ENCODE results near the gene AKT2. TPM values are rescaled to one million over a fixed set of nuclear protein-coding genes. Genes with fewer than 3 reads are reported as not detected.

The AKT2 gene
- total RNA-seq, 1 experiment from 2014 or later = 150 TPM

DNA sequence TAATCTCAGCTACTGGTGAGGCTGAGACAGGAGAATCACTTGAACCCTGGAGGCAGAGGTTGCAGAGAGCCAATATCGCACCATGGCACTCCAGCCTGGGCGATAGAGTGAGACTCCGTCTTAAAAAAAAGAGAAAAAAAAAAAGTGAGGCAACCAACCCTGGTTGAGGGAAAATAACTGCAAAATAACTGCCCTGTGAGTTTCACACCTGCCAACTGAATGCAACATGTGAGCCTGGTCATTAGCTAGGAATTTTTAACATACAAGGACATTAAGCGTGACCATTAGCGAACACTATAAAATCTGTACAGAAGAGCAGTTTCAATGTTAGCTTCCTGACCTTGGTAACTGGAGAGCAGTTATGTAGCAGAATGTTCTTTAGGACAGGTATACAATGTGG lies 56.3 kb downstream of the AKT2 start:
- Histone ChIP-seq H2BK15ac (ENCODE audit: low read depth, low read length) (no peak overlapping the region), H3K27ac (ENCODE audit: insufficient read length, low read depth, low read length) (no peak overlapping the region), H3K56ac (ENCODE audit: insufficient read length, low read depth, low read length) (no peak overlapping the region), H3K79me1 (ENCODE audit: insufficient read depth, low read depth, low read length, poor library complexity, severe bottlenecking) (no peaks in the 10 kb centered on the region), H3K79me2 (ENCODE audit: insufficient read depth, low read length) (no peaks in the 10 kb centered on the region), H3K18ac (ENCODE audit: insufficient read length, low read depth, low read length) (no peak overlapping the region), H2AK5ac (ENCODE audit: insufficient read length, low read length) (no peak overlapping the region), H3K4ac (ENCODE audit: low read depth, low read length) (no peak overlapping the region), H3K4me2 (ENCODE audit: insufficient read depth, insufficient read length, low read length) (no peak overlapping the region), H3K9me3 (ENCODE audit: control insufficient read depth, low read depth, low read length) (no peaks in the 10 kb centered on the region), H3T11ph (ENCODE audit: low read length) (no peak overlapping the region), H4K91ac (ENCODE audit: insufficient read length, low read depth, low read length) (no peak overlapping the region), H3K4me1 (ENCODE audit: insufficient read depth, low read length) (peaks cover 2% of the 10 kb centered on the region; the same call in 1 of the 2 replicates), H3K14ac (ENCODE audit: insufficient read depth, low read length) (no peak overlapping the region), H2AFZ (ENCODE audit: low read length) (no peak overlapping the region), H4K8ac (replicated peaks; ENCODE audit: insufficient read length, low read depth, low read length) (no peak overlapping the region), H2BK12ac (ENCODE audit: insufficient read length, low read depth, low read length) (no peak overlapping the region), H2BK20ac (ENCODE audit: low read depth, low read length, poor library complexity, severe bottlenecking) (no peak overlapping the region), H2BK5ac (ENCODE audit: insufficient read length, low read length) (no peak overlapping the region), H3K23me2 (ENCODE audit: insufficient read length, low read depth, low read length, poor library complexity, severe bottlenecking) (peaks cover 3% of the 10 kb centered on the region), H4K20me1 (ENCODE audit: control insufficient read depth, insufficient read depth, insufficient read length) (no peaks in the 10 kb centered on the region), H3K23ac (ENCODE audit: insufficient read length, low read depth, low read length) (no peak overlapping the region), H3K9ac (ENCODE audit: extremely low read depth, insufficient read length, low read length) (no peak overlapping the region), H4K5ac (ENCODE audit: insufficient read length, low read depth, low read length) (no peak overlapping the region), H3K27me3 (ENCODE audit: insufficient read depth, low read length) (no peaks in the 10 kb centered on the region), H2BK120ac (ENCODE audit: low read depth, low read length, poor library complexity, severe bottlenecking) (no peak overlapping the region)
- no peaks in the 10 kb centered on the region for H3K36me3 Mint-ChIP-seq (ENCODE audit: insufficient read depth in 1 of 3, low read depth in 3 of 3)
- H3K27me3 Mint-ChIP-seq (ENCODE audit: low read depth) = peaks cover 11% of the 10 kb centered on the region
- no peaks in the 10 kb centered on the region for H3K9me3 Mint-ChIP-seq
- H3K4me3 Mint-ChIP-seq = no peak overlapping the region
- TF ChIP-seq, protein P1, sequence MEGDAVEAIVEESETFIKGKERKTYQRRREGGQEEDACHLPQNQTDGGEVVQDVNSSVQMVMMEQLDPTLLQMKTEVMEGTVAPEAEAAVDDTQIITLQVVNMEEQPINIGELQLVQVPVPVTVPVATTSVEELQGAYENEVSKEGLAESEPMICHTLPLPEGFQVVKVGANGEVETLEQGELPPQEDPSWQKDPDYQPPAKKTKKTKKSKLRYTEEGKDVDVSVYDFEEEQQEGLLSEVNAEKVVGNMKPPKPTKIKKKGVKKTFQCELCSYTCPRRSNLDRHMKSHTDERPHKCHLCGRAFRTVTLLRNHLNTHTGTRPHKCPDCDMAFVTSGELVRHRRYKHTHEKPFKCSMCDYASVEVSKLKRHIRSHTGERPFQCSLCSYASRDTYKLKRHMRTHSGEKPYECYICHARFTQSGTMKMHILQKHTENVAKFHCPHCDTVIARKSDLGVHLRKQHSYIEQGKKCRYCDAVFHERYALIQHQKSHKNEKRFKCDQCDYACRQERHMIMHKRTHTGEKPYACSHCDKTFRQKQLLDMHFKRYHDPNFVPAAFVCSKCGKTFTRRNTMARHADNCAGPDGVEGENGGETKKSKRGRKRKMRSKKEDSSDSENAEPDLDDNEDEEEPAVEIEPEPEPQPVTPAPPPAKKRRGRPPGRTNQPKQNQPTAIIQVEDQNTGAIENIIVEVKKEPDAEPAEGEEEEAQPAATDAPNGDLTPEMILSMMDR (conservative IDR thresholded peaks at IDR 0.05) = no peak
- WGBS (ENCODE audit: extremely low coverage, insufficient read length, low lambda C conversion rate) = no CpG with 5 or more reads among the region's 5 CpGs
- peaks cover 19% of the 10 kb centered on the region in 2 experiments for H3K4me1 Mint-ChIP-seq
- no peak overlapping the region for H3K27ac Mint-ChIP-seq
- DNase-seq = no peak
